ENCODE results near the gene EVA1A.

The EVA1A gene

DNA sequence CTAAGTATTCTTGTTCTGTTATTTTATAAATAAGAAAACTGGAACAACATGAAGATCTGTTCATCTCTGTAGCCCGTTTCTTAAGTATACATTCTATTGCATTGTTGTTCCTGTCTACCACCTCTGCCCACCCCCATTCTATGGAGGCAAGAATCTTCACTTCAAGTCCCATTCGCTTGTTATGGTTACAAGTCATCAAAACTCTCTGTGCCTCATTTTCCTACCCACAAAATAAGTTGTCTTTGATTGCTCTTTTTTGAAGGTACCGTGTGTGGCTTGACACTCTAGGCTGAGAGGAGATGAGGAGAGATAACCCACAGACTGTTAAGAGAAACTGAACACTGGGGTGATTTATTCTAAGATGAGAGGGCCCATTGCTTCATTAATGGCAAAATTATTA, 2.9 kb upstream of the EVA1A start:
- Histone ChIP-seq H3K36me3 (ENCODE audit: control insufficient read depth in 2 of 2, insufficient read depth in 1 of 2, low read length in 2 of 2) (no peaks in the 10 kb centered on the region), H3K9me3 (ENCODE audit: control insufficient read depth, insufficient read depth, low read depth, low read length) (no peaks in the 10 kb centered on the region), H3K4me1 (ENCODE audit: control insufficient read depth, insufficient read depth, low read length) (no peaks in the 10 kb centered on the region; the same call in 1 of the 2 replicates), H3K4me3 (ENCODE audit: low read depth, low read length) (no peak overlapping the region), H3K27ac (ENCODE audit: extremely low read depth, low read depth, low read length) (no peak overlapping the region)
- ChIA-PET CTCF (interaction anchor here (1.0 to 1.9 kb wide), 4 partner anchors 10 to 97 kb away, joined by 4 to 5 read pairs (median 4); no protein-coding TSS in a partner anchor), POLR2A (no interaction called here)
- no peak for TF ChIP-seq TCF7L2 (IDR thresholded peaks at IDR 0.05; ENCODE audit: borderline replicate concordance, low read depth, low read length)

DNA sequence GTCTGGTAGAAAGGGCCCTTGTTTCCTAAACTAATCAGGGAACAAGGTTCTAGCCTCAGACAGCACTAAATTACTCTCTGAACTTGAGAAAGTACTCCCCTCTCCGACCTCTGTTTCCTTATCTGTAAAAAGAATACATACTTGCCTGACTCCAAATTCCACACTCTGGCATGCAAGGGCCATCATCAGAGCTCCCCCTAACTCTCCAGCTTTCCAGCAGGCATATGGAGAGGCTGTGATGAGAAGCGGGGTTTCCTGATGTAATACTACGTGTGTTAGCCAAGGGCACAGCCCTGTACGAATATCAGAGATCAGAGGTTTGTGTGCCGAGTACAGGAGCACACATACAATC, 1.8 kb upstream of the EVA1A start:
- ChIA-PET POLR2A (interaction anchor here (1.3 kb wide), 1 partner anchor 15 kb away, joined by 3 read pairs; no protein-coding TSS in a partner anchor), CTCF (interaction anchor here (0.8 to 1.9 kb wide), 6 partner anchors 15 to 166 kb away, joined by 3 to 6 read pairs (median 4); no protein-coding TSS in a partner anchor)
- no peaks in the 10 kb centered on the region for H3K36me3 ChIP-seq (ENCODE audit: control insufficient read depth in 2 of 2, insufficient read depth in 1 of 2, low read length in 2 of 2)

DNA sequence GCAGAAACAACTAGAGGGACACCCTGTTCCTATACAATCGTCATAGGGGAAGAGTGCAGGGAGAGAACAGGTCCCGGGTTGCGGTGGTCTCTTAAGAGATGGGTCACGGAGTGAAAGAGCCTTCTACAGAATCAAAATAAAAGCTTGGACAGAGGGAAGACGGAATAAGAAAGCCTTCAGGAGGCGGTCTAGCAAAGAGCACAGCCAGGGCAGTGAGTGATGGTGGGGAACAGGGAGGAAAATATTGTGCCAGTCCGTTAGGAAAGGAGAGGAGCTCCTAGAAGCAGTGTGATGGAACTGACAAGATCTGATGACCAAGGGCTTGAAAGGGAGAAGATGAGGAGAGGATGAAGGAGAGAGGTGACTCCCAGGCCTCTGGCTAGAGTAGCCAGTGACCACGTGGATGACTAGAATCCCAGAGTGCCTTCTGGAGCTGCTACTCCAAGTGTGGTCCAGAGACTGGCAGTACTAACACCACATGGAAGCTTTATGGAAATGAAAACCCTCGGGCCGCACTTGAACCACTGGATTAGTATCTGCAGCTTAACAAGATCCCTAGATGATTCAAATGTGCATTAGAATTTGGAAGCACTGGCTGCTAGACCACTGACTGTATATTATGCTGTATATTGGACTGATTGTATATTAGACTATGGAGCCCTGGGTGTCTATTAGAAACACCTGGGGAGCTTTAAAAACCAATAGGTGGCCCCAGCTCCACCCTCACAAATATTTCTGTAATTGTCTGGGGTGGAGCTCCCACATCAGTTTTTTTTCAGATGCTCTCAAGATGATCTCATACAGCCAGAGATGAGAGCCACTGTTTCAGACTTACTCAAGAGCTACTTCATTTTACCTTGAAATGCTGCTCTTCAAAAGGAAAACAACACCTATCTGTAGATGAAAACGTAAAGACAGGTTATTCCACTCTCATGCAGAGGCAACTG, 1.1 kb upstream of the EVA1A start:
- no peaks in the 10 kb centered on the region; the same call in 1 of the 2 replicates for H3K4me1 ChIP-seq (ENCODE audit: control insufficient read depth, insufficient read depth, low read length)
- H3K27ac ChIP-seq (ENCODE audit: extremely low read depth, low read depth, low read length), result no peak overlapping the region
- H3K9me3 ChIP-seq (ENCODE audit: control insufficient read depth, insufficient read depth, low read depth, low read length), result no peaks in the 10 kb centered on the region
- TF ChIP-seq, protein P1, sequence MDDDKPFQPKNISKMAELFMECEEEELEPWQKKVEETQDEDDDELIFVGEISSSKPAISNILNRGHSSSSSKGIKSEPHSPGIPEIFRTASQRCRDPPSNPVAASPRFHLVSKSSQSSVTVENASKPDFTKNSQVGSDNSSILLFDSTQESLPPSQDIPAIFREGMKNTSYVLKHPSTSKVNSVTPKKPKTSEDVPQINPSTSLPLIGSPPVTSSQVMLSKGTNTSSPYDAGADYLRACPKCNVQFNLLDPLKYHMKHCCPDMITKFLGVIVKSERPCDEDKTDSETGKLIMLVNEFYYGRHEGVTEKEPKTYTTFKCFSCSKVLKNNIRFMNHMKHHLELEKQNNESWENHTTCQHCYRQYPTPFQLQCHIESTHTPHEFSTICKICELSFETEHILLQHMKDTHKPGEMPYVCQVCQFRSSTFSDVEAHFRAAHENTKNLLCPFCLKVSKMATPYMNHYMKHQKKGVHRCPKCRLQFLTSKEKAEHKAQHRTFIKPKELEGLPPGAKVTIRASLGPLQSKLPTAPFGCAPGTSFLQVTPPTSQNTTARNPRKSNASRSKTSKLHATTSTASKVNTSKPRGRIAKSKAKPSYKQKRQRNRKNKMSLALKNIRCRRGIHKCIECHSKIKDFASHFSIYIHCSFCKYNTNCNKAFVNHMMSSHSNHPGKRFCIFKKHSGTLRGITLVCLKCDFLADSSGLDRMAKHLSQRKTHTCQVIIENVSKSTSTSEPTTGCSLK (tag by site-specific recombination; IDR thresholded peaks at IDR 0.05), result no peak
- TF ChIP-seq ZNF621 (tag by site-specific recombination; IDR thresholded peaks at IDR 0.05), result no peak
- TF ChIP-seq ZBTB48 (tag by site-specific recombination; IDR thresholded peaks at IDR 0.05), result no peak
- TF ChIP-seq ZNF214 (tag by site-specific recombination; IDR thresholded peaks at IDR 0.05; ENCODE audit: borderline replicate concordance), result no peak
- no peak for TF ChIP-seq ZNF341 (tag by site-specific recombination; IDR thresholded peaks at IDR 0.05; ENCODE audit: low read depth)
- no peak for TF ChIP-seq ZNF664 (tag by site-specific recombination; IDR thresholded peaks at IDR 0.05)
- TF ChIP-seq, protein P2, sequence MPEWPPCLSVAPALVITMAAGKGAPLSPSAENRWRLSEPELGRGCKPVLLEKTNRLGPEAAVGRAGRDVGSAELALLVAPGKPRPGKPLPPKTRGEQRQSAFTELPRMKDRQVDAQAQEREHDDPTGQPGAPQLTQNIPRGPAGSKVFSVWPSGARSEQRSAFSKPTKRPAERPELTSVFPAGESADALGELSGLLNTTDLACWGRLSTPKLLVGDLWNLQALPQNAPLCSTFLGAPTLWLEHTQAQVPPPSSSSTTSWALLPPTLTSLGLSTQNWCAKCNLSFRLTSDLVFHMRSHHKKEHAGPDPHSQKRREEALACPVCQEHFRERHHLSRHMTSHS (tag by site-specific recombination; IDR thresholded peaks at IDR 0.05), result no peak
- no peak for TF ChIP-seq HOXC10 (CRISPR knock-in tag; IDR thresholded peaks at IDR 0.05)
- CTCF ChIA-PET, result interaction anchor here (0.6 to 1.9 kb wide), 11 partner anchors 14 to 503 kb away, joined by 3 to 7 read pairs (median 4); no protein-coding TSS in a partner anchor
- POLR2A ChIA-PET, result interaction anchor here (0.7 to 1.9 kb wide), 3 partner anchors 14 to 482 kb away, joined by 3 to 5 read pairs (median 4); no protein-coding TSS in a partner anchor
- no peak overlapping the region for H3K4me3 ChIP-seq (ENCODE audit: low read depth, low read length)
- H3K36me3 ChIP-seq (ENCODE audit: control insufficient read depth in 2 of 2, insufficient read depth in 1 of 2, low read length in 2 of 2), result no peaks in the 10 kb centered on the region

More for the DNA sequence above, 1.8 kb upstream of the EVA1A start:
- Histone ChIP-seq H3K27ac (ENCODE audit: extremely low read depth, low read depth, low read length) (no peak overlapping the region), H3K4me3 (ENCODE audit: low read depth, low read length) (no peak overlapping the region), H3K4me1 (ENCODE audit: control insufficient read depth, insufficient read depth, low read length) (no peaks in the 10 kb centered on the region; the same call in 1 of the 2 replicates), H3K9me3 (ENCODE audit: control insufficient read depth, insufficient read depth, low read depth, low read length) (no peaks in the 10 kb centered on the region)
- no peak for TF ChIP-seq ZNF10 (tag by site-specific recombination; IDR thresholded peaks at IDR 0.05)
- no peak for TF ChIP-seq ZNF324 (tag by site-specific recombination; IDR thresholded peaks at IDR 0.05)
- no peak for TF ChIP-seq ZSCAN23 (tag by site-specific recombination; IDR thresholded peaks at IDR 0.05)
